H1 (cell line): ENCODE measurements around the gene TNS3. TPM values are rescaled to one million over a fixed set of nuclear protein-coding genes. Genes with fewer than 3 reads are reported as not detected.
A peak's percentile ranks its signal among the peaks of the same experiment; 100 is the strongest.

Source experiments
- CTCF ChIA-PET: fragments of 300-600 bp; sonication (Branson Sonifier 250); formaldehyde crosslinking; loops from one replicate; lab custom pipeline; 2021; ENCODE audit not compliant: partially characterized antibody; lab: Charles Lee
- POLR2A ChIA-PET: fragments of 300-600 bp; sonication (Branson Sonifier 250); formaldehyde crosslinking; loops from one replicate; lab custom pipeline; 2021; ENCODE audit warnings: inconsistent platforms; ENCODE audit not compliant: partially characterized antibody; lab: Charles Lee
- DNase-seq, 2 experiments: peaks; one replicate each; pipeline versions ENCODE4 v3.0.0 to v3.0.0-alpha.2; 2010 to 2022; ENCODE audit warnings: low spot score in 2 of 2, low read depth in 1 of 2, mixed read lengths in 1 of 2
- FAIRE-seq: peaks from 2 replicates; lab custom pipeline; 2011; peaks lifted over from hg19 to GRCh38; lab: Jason Lieb, UNC
- H2AFZ ChIP-seq: 2 replicates; pipeline ENCODE4 v1.8.1; 2012; ENCODE audit warnings: low read length, inconsistent platforms
- H2AK5ac ChIP-seq: 2 replicates; pipeline ENCODE4 v1.6.1; 2013; ENCODE audit warnings: low read depth, low read length
- H2BK120ac ChIP-seq: replicated peaks from 2 replicates; pipeline ENCODE3; 2013; ENCODE audit warnings: low read depth, low read length, inconsistent platforms
- H2BK12ac ChIP-seq: 2 replicates; pipeline ENCODE4 v1.6.1; 2013; ENCODE audit warnings: low read depth, low read length
- H2BK15ac ChIP-seq: 2 replicates; pipeline ENCODE4 v1.6.1; 2013; ENCODE audit warnings: low read length
- H2BK20ac ChIP-seq: 2 replicates; pipeline ENCODE4 v1.6.1; 2013; ENCODE audit warnings: low read length
- H2BK5ac ChIP-seq: 2 replicates; pipeline ENCODE4 v1.6.1; 2013; ENCODE audit warnings: low read depth, low read length
- H3K14ac ChIP-seq: 2 replicates; pipeline ENCODE4 v1.6.1; 2013; ENCODE audit warnings: inconsistent platforms; ENCODE audit not compliant: insufficient read length
- H3K18ac ChIP-seq: 2 replicates; pipeline ENCODE4 v1.6.1; 2013; ENCODE audit warnings: low read length; ENCODE audit errors: extremely low read depth
- H3K23ac ChIP-seq: 2 replicates; pipeline ENCODE4 v1.6.1; 2013; ENCODE audit warnings: inconsistent platforms; ENCODE audit not compliant: insufficient read length
- H3K23me2 ChIP-seq: 2 replicates; pipeline ENCODE4 v1.6.1; 2013; ENCODE audit warnings: low read depth, low read length
- H3K27ac ChIP-seq: 2 replicates; pipeline ENCODE4 v1.6.1; 2011; ENCODE audit warnings: low read depth, low read length, inconsistent platforms
- H3K27me3 ChIP-seq, 4 experiments: replicated peaks in 1 of 4; 1 replicate in 1 of 4; 2 replicates in 3 of 4; pipeline versions ENCODE4 v1.6.1 to v1.8.1; 2011 to 2013; ENCODE audit warnings: low read length in 3 of 4, mild to moderate bottlenecking in 3 of 4, inconsistent platforms in 2 of 4, mixed read lengths in 2 of 4, moderate library complexity in 1 of 4; ENCODE audit not compliant: control insufficient read depth in 3 of 4, insufficient read depth in 3 of 4; ENCODE audit errors: extremely low read depth in 1 of 4
- H3K36me3 ChIP-seq, 4 experiments: 2 replicates each; pipeline versions ENCODE4 v1.6.1 to v1.8.1; 2011 to 2013; ENCODE audit warnings: mild to moderate bottlenecking in 4 of 4, low read length in 3 of 4, moderate library complexity in 2 of 4, control low read depth in 1 of 4, inconsistent platforms in 1 of 4; ENCODE audit not compliant: insufficient read depth in 4 of 4, control insufficient read depth in 2 of 4
- H3K4ac ChIP-seq: replicated peaks from 2 replicates; pipeline ENCODE3; 2013; ENCODE audit warnings: low read length, low read depth, mixed read lengths, inconsistent platforms; ENCODE audit not compliant: insufficient read length
- H3K4me1 ChIP-seq, 4 experiments: replicated peaks in 1 of 4; 1 replicate in 1 of 4; 2 replicates in 3 of 4; pipeline versions ENCODE4 v1.6.1 to v1.8.1; 2011 to 2013; ENCODE audit warnings: low read length in 3 of 4, inconsistent platforms in 2 of 4, mixed read lengths in 1 of 4; ENCODE audit not compliant: insufficient read depth in 4 of 4, control insufficient read depth in 3 of 4
- H3K4me2 ChIP-seq, 2 experiments: 2 replicates each; pipeline versions ENCODE4 v1.6.1 to v1.8.1; 2011 to 2013; ENCODE audit warnings: low read depth in 2 of 2, low read length in 2 of 2, control low read depth in 1 of 2, inconsistent platforms in 1 of 2, mild to moderate bottlenecking in 1 of 2; ENCODE audit not compliant: insufficient read depth in 1 of 2
- H3K4me3 ChIP-seq, 4 experiments: fragments of 200-600, 300-600 bp in 1 of 4; sonication (generic), shearing (Covaris generic), sonication (Bioruptor Twin) in 1 of 4; 2 replicates each; pipeline versions ENCODE4 v1.5.1 to v1.8.1; 2011 to 2016; ENCODE audit warnings: low read length in 4 of 4, low read depth in 3 of 4, control low read depth in 2 of 4, inconsistent platforms in 2 of 4, mild to moderate bottlenecking in 2 of 4, mixed read lengths in 1 of 4, moderate library complexity in 1 of 4; ENCODE audit not compliant: insufficient read depth in 2 of 4; ENCODE audit errors: extremely low read depth in 1 of 4
- H3K56ac ChIP-seq: replicated peaks from 2 replicates; pipeline ENCODE3; 2013; ENCODE audit warnings: low read depth, mild to moderate bottlenecking, mixed read lengths, low read length, inconsistent platforms; ENCODE audit not compliant: insufficient read length
- H3K79me1 ChIP-seq: 2 replicates; pipeline ENCODE4 v1.6.1; 2013; ENCODE audit warnings: low read depth, low read length, control low read depth
- H3K79me2 ChIP-seq, 2 experiments: 2 replicates each; pipeline versions ENCODE4 v1.6.1 to v1.8.1; 2012 to 2013; ENCODE audit warnings: low read length in 2 of 2, mild to moderate bottlenecking in 2 of 2, inconsistent platforms in 1 of 2; ENCODE audit not compliant: insufficient read depth in 2 of 2, control insufficient read depth in 1 of 2
- H3K9ac ChIP-seq, 4 experiments: replicated peaks in 1 of 4; 1 replicate in 1 of 4; 2 replicates in 3 of 4; pipeline versions ENCODE4 v1.6.1 to v1.8.1; 2011 to 2013; ENCODE audit warnings: low read depth in 3 of 4, low read length in 3 of 4, control low read depth in 2 of 4, mild to moderate bottlenecking in 2 of 4, moderate library complexity in 2 of 4, inconsistent platforms in 1 of 4; ENCODE audit errors: extremely low read depth in 1 of 4
- H3K9me3 ChIP-seq, 2 experiments: 2 replicates each; pipeline versions ENCODE4 v1.6.1 to v1.8.1; 2012 to 2013; ENCODE audit warnings: mild to moderate bottlenecking in 2 of 2, moderate library complexity in 2 of 2, control low read depth in 1 of 2, inconsistent platforms in 1 of 2, low read depth in 1 of 2, low read length in 1 of 2, mixed read lengths in 1 of 2; ENCODE audit not compliant: insufficient read depth in 2 of 2
- H4K20me1 ChIP-seq, 2 experiments: replicated peaks in 1 of 2; 2 replicates each; pipeline versions ENCODE3 to v1.8.1; 2011 to 2013; ENCODE audit warnings: inconsistent platforms in 2 of 2, low read length in 2 of 2, mild to moderate bottlenecking in 1 of 2; ENCODE audit not compliant: insufficient read depth in 2 of 2, control insufficient read depth in 1 of 2
- H4K5ac ChIP-seq: 2 replicates; pipeline ENCODE4 v1.6.1; 2013; ENCODE audit warnings: low read length, low read depth, mixed read lengths, inconsistent platforms; ENCODE audit not compliant: insufficient read length
- H4K8ac ChIP-seq: 2 replicates; pipeline ENCODE4 v1.8.0; 2013; ENCODE audit warnings: mild to moderate bottlenecking, moderate library complexity, low read length, inconsistent platforms; ENCODE audit not compliant: insufficient read depth; ENCODE audit errors: extremely low read depth
- H4K91ac ChIP-seq: replicated peaks from 2 replicates; pipeline ENCODE3; 2013; ENCODE audit warnings: low read length, mixed read lengths, inconsistent platforms; ENCODE audit not compliant: insufficient read length
- SAP30 ChIP-seq: fragments of 300-600 bp; sonication (generic); IDR thresholded peaks from 2 replicates; pipeline ENCODE4 v1.7.1; 2012; ENCODE audit warnings: low read length, moderate library complexity, mild to moderate bottlenecking, inconsistent platforms; ENCODE audit not compliant: insufficient read depth, insufficient replicate concordance
- TEAD4 ChIP-seq: IDR thresholded peaks from 2 replicates; pipeline ENCODE4 v1.6.1; 2012; ENCODE audit warnings: low read depth, low read length, inconsistent platforms, mixed read lengths
- WGBS, 2 experiments: shearing (Covaris generic) in 1 of 2; methylation state at CpG; one replicate each; pipeline versions ENCODE4 v1.1.6 to v1.1.7; 2013 to 2015; ENCODE audit warnings: low lambda C conversion rate in 2 of 2, mixed read lengths in 2 of 2, inconsistent platforms in 1 of 2, low coverage in 1 of 2, missing lambda C conversion rate in 1 of 2; ENCODE audit not compliant: insufficient replicate concordance in 2 of 2, insufficient coverage in 1 of 2, insufficient read length in 1 of 2; ENCODE audit errors: extremely low coverage in 1 of 2, missing lambda C conversion rate in 1 of 2; 5-methylcytosine and 5-hydroxymethylcytosine counted together
- polyA plus RNA-seq, 7 experiments: library from polyadenylated mRNA; depleted of rRNA in 3 of 7; stranded (reverse) in 5 of 7; unstranded in 2 of 7; fragments of >200 nt in 5 of 7; fragments of 200-250 nt in 2 of 7; gene quantifications; 1 replicate in 5 of 7; 2 replicates in 1 of 7; 4 replicates in 1 of 7; pipeline versions ENCODE4 v1.2.1 to v1.2.3, GENCODE V29; 2011 to 2013; ENCODE audit warnings: missing spikeins in 2 of 7, mixed read lengths in 2 of 7
- total RNA-seq: library from RNA; stranded (reverse); fragmentation: NEBNext Ultra II Directional; extraction: Animal tissue kit (Norgen Biotek cat#: 25700); gene quantifications from 2 replicates; pipeline ENCODE4 v1.2.1, GENCODE V29; 2021

TNS3 gene
- total and polyA plus RNA-seq, 2 of the 8 experiments (the other 6 are each of a cell fraction or from before 2014, with no cell fraction given) = 11.9 to 24.2 TPM

- Histone ChIP-seq H3K14ac (no peak overlapping the region), H2BK120ac (no peak overlapping the region), H3K23ac (no peak overlapping the region), H3K79me2 (no peaks in the 10 kb centered on the region), H2AFZ (no peak overlapping the region), H4K91ac (no peak overlapping the region), H3K4me2 (0 out of 4 replicates have a peak overlapping the region, but pooled peaks of 1 of the 2 experiments have one; percentile 3), H4K8ac (no peak overlapping the region), H3K56ac (no peak overlapping the region), H3K79me1 (no peaks in the 10 kb centered on the region), H3K4ac (no peak overlapping the region), H3K4me1 (peaks cover 0 to 14% (median 10%) of the 10 kb centered on the region in 4 experiments; a peak in 6 of 7 replicates), H3K18ac (0 out of 2 replicates have a peak overlapping the region, but pooled peaks have one; percentile 7), H3K23me2 (no peaks in the 10 kb centered on the region; the same call in 1 of the 2 replicates), H3K9me3 (no peaks in the 10 kb centered on the region; a peak in 1 of 4 replicates), H2BK5ac (no peak overlapping the region), H2BK15ac (no peak overlapping the region), H3K9ac (no peak overlapping the region), H4K20me1 (no peaks in the 10 kb centered on the region), H3K4me3 (no peak overlapping the region), H3K36me3 (no peaks in the 10 kb centered on the region), H2AK5ac (no peak overlapping the region), H4K5ac (no peak overlapping the region), H2BK20ac (peak overlapping the region; percentile 27; the same call in 1 of the 2 replicates), H3K27me3 (no peaks in the 10 kb centered on the region; a peak in 1 of 7 replicates), H2BK12ac (no peak overlapping the region), H3K27ac (no peak overlapping the region)
- TF ChIP-seq TEAD4 = 0 out of 2 replicates have a peak, but pooled peaks have one; percentile 32
- no peak for TF ChIP-seq SAP30
- FAIRE-seq (no peak), DNase-seq (no peak)
- ChIA-PET CTCF (interaction anchor here (1.9 kb wide), 1 partner anchor 9 kb away, joined by 5 read pairs; no protein-coding TSS in a partner anchor), POLR2A (interaction anchor here (0.7 kb wide), 1 partner anchor 9 kb away, joined by 3 read pairs; no protein-coding TSS in a partner anchor)
- WGBS, 2 experiments = 69% methylated on average over 8 of the region's 10 CpGs; no CpG with 5 or more reads in 1 of the 2 experiments
Measured at GRCh38 chr7:47625861-47626715, 44.2 kb upstream of the TNS3 start.
